Esophagus muscularis mucosa (tissue), 4 donors: Measurements from ENCODE around the gene SOAT1. TPM values are rescaled to one million over a fixed set of nuclear protein-coding genes. Genes with fewer than 3 reads are reported as not detected.

Experiments
- DNase-seq: peaks from one replicate; pipeline ENCODE4 v3.0.0-alpha.2; 2017; ENCODE audit errors: extremely low spot score
- H3K27ac ChIP-seq, 4 donors: fragments of 200-600 bp; sonication (generic); replicated peaks in 1 of 4; 1 replicate in 3 of 4; 2 replicates in 1 of 4; pipeline ENCODE4 v1.5.1; 2016 to 2019; ENCODE audit warnings: mild to moderate bottlenecking in 1 of 4
- H3K27me3 ChIP-seq, 4 donors: fragments of 200-600 bp; sonication (generic); one replicate each; pipeline versions ENCODE4 v1.5.1 to v1.6.0; 2016 to 2019
- H3K36me3 ChIP-seq, 4 donors: fragments of 200-600 bp; sonication (generic); one replicate each; pipeline ENCODE4 v1.5.1; 2016 to 2019
- H3K4me1 ChIP-seq, 4 donors: fragments of 200-600 bp; sonication (generic); one replicate each; pipeline ENCODE4 v1.5.1; 2016 to 2019
- H3K4me3 ChIP-seq, 4 donors: fragments of 200-600 bp; sonication (generic); 1 replicate in 2 of 4; 2 replicates in 2 of 4; pipeline ENCODE4 v1.5.1; 2016 to 2019; ENCODE audit warnings: mild to moderate bottlenecking in 4 of 4, moderate library complexity in 1 of 4
- H3K9me3 ChIP-seq, 4 donors: fragments of 200-600 bp; sonication (generic); 1 replicate in 3 of 4; 2 replicates in 1 of 4; pipeline ENCODE4 v1.5.1; 2016 to 2019
- CTCF ChIP-seq, 3 experiments: fragments of 200-600 bp in 2 of 3; fragments of 450-650 bp in 1 of 3; sonication (generic) in 2 of 3; IDR thresholded peaks; one replicate each; pipeline ENCODE4 v1.5.1; 2017 to 2019; ENCODE audit warnings: antibody characterized with exemption in 3 of 3, mild to moderate bottlenecking in 2 of 3, moderate library complexity in 1 of 3
- EP300 ChIP-seq: sonication (generic); formaldehyde crosslinking; IDR thresholded peaks from one replicate; pipeline ENCODE4 v1.6.1; 2017; ENCODE audit warnings: antibody characterized with exemption
- POLR2A ChIP-seq: fragments of 450-650 bp; IDR thresholded peaks from one replicate; pipeline ENCODE4 v1.6.1; 2017; ENCODE audit warnings: antibody characterized with exemption, moderate library complexity, mild to moderate bottlenecking, low read depth
- POLR2AphosphoS5 ChIP-seq, 2 donors: sonication (generic); formaldehyde crosslinking; IDR thresholded peaks; one replicate each; pipeline ENCODE4 v1.6.1; 2017; ENCODE audit warnings: antibody characterized with exemption in 2 of 2
- WGBS: methylation state at CpG from one replicate; pipeline ENCODE4 v1.1.5; 2018; 5-methylcytosine and 5-hydroxymethylcytosine counted together
- intact Hi-C: fragments of 100-400 bp; cut with DNase I; formaldehyde crosslinking; loops from one replicate; pipeline ENCODE4 v1.15.1; 2023
- total RNA-seq, 4 donors: library from RNA; depleted of rRNA; stranded (reverse); fragments of >200 nt; gene quantifications; one replicate each; pipeline versions ENCODE4 v1.1.0 to v1.2.1, GENCODE V29; 2016

The SOAT1 gene
- total RNA-seq, 4 donors from 2014 or later, result 10.8 to 19.7 (median 13.2) TPM

GRCh38 chr1:179278920-179279319, 14.7 kb upstream of the SOAT1 start:
- Histone ChIP-seq H3K4me1 (no peaks in the 10 kb centered on the region), H3K27me3 (no peaks in the 10 kb centered on the region), H3K9me3 (peaks cover 0 to 11% (median 3%) of the 10 kb centered on the region in 4 donors), H3K36me3 (no peaks in the 10 kb centered on the region), H3K4me3 (no peak overlapping the region), H3K27ac (no peak overlapping the region)
- intact Hi-C loops, result no loop called here
- no peak for DNase-seq
- WGBS, result 98% methylated on average over 5 of the region's 5 CpGs
- TF ChIP-seq CTCF (IDR thresholded peaks at IDR 0.05) (no peak), POLR2A (no peak), POLR2AphosphoS5 (IDR thresholded peaks at IDR 0.05) (no peak), EP300 (no peak)

- DNase-seq, result no peak
- 80% methylated on average over 2 of the region's 2 CpGs for WGBS
- TF ChIP-seq POLR2A (no peak), EP300 (no peak), POLR2AphosphoS5 (IDR thresholded peaks at IDR 0.05) (no peak), CTCF (IDR thresholded peaks at IDR 0.05) (no peak)
- Histone ChIP-seq H3K4me1 (no peaks in the 10 kb centered on the region), H3K36me3 (no peaks in the 10 kb centered on the region), H3K27me3 (no peaks in the 10 kb centered on the region), H3K9me3 (peaks cover 0 to 6% (median 3%) of the 10 kb centered on the region in 4 donors), H3K27ac (no peak overlapping the region), H3K4me3 (no peak overlapping the region)
- intact Hi-C loops, result no loop called here
Measured at GRCh38 chr1:179283992-179284391, 9.6 kb upstream of the SOAT1 start.

GRCh38 chr1:179287946-179288345, 5.7 kb upstream of the SOAT1 start:
- no peak for DNase-seq
- no peaks in the 10 kb centered on the region for H3K36me3 ChIP-seq
- no peaks in the 10 kb centered on the region for H3K27me3 ChIP-seq
- 84% methylated on average over 6 of the region's 6 CpGs for whole genome bisulfite sequencing
- H3K4me3 ChIP-seq, result no peak overlapping the region
- H3K4me1 ChIP-seq, result peaks cover 0 to 8% (median 6%) of the 10 kb centered on the region in 4 donors
- H3K27ac ChIP-seq, result no peak overlapping the region
- H3K9me3 ChIP-seq, result no peaks in the 10 kb centered on the region
- intact Hi-C loops, result no loop called here
- TF ChIP-seq POLR2AphosphoS5 (IDR thresholded peaks at IDR 0.05), result no peak
- no peak for TF ChIP-seq CTCF (IDR thresholded peaks at IDR 0.05)
- TF ChIP-seq POLR2A, result no peak
- TF ChIP-seq EP300, result no peak

GRCh38 chr1:179288977-179289376, 4.6 kb upstream of the SOAT1 start:
- intact Hi-C loops, result no loop called here
- H3K27ac ChIP-seq, result no peak overlapping the region
- H3K36me3 ChIP-seq, result no peaks in the 10 kb centered on the region
- no peak for DNase-seq
- peaks cover 0 to 12% (median 10%) of the 10 kb centered on the region in 4 donors for H3K4me1 ChIP-seq
- no peak for TF ChIP-seq CTCF (IDR thresholded peaks at IDR 0.05)
- WGBS, result 83% methylated on average over 2 of the region's 2 CpGs
- H3K27me3 ChIP-seq, result no peaks in the 10 kb centered on the region
- no peaks in the 10 kb centered on the region for H3K9me3 ChIP-seq
- H3K4me3 ChIP-seq, result no peak overlapping the region

GRCh38 chr1:179295164-179295755, 1.7 kb downstream of the SOAT1 start:
- TF ChIP-seq POLR2A (no peak), CTCF (IDR thresholded peaks at IDR 0.05) (no peak), POLR2AphosphoS5 (IDR thresholded peaks at IDR 0.05) (no peak), EP300 (no peak)
- intact Hi-C loops, result loop anchor here (10.0 kb wide), 2 partner anchors 70 to 210 kb away; partner anchors contain the start of genes AXDND1 and TOR3A
- H3K36me3 ChIP-seq, result no peaks in the 10 kb centered on the region
- DNase-seq, result no peak
- no peaks in the 10 kb centered on the region for H3K27me3 ChIP-seq
- peak overlapping the region; percentile 67 to 76 (median 72) for H3K4me3 ChIP-seq
- peak overlapping the region; percentile 26 to 92 (median 90) for H3K27ac ChIP-seq
- H3K4me1 ChIP-seq, result peaks cover 6 to 30% (median 26%) of the 10 kb centered on the region in 4 donors
- WGBS, result 92% methylated on average over 2 of the region's 2 CpGs
- no peaks in the 10 kb centered on the region for H3K9me3 ChIP-seq
